Duodenal mucosa (tissue), 2 donors: ENCODE data around the gene DOCK6.
"Not testable (repeated sequence)": the region's sequence is repeated elsewhere in the genome, so short reads cannot be mapped to it uniquely, and the experiment has no call there.

Experiments used
- H3K27ac ChIP-seq: one replicate; pipeline ENCODE4 v1.7.0; 2013; ENCODE audit warnings: low read depth, low read length
- H3K27me3 ChIP-seq, 2 donors: one replicate each; pipeline ENCODE4 v1.7.0; 2013; ENCODE audit warnings: low read length in 2 of 2, control low read depth in 1 of 2; ENCODE audit not compliant: insufficient read depth in 2 of 2, control insufficient read depth in 1 of 2
- H3K36me3 ChIP-seq, 2 donors: one replicate each; pipeline ENCODE4 v1.7.0; 2013; ENCODE audit warnings: low read length in 2 of 2, control low read depth in 1 of 2; ENCODE audit not compliant: insufficient read depth in 2 of 2, control insufficient read depth in 1 of 2
- H3K4me1 ChIP-seq, 2 donors: one replicate each; pipeline ENCODE4 v1.7.0; 2013; ENCODE audit warnings: low read length in 2 of 2, control low read depth in 1 of 2; ENCODE audit not compliant: insufficient read depth in 2 of 2, control insufficient read depth in 1 of 2
- H3K4me3 ChIP-seq, 2 donors: one replicate each; pipeline ENCODE4 v1.7.0; 2013; ENCODE audit warnings: low read length in 2 of 2, low read depth in 1 of 2
- H3K9ac ChIP-seq, 2 donors: one replicate each; pipeline ENCODE4 v1.7.0; 2013; ENCODE audit warnings: low read length in 2 of 2, low read depth in 1 of 2
- H3K9me3 ChIP-seq, 2 donors: one replicate each; pipeline ENCODE4 v1.7.0; 2013; ENCODE audit warnings: low read length in 2 of 2, control low read depth in 1 of 2; ENCODE audit not compliant: control insufficient read depth in 1 of 2

The DOCK6 gene

DNA sequence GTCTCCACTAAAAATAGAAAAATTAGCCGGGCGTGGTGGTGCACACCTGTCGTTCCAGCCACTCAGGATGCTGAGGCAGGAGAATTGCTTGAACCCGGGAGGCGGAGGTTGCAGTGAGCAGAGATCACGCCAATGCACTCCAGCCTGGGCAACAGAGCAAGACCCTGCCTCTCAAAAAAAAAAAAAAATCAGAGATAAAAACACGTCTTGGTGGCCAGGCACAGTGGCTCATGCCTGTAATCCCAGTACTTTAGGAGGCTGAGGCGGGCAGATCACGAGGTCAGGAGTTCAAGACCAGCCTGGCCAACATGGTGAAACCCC lies 83.2 kb downstream of the DOCK6 start:
- not testable (repeated sequence) for H3K27me3 ChIP-seq, H3K4me1 ChIP-seq, H3K4me3 ChIP-seq, H3K9me3 ChIP-seq, H3K9ac ChIP-seq, H3K27ac ChIP-seq
- peaks cover 0 to 34% of the 10 kb centered on the region in 2 donors for H3K36me3 ChIP-seq

GRCh38 chr19:11177592-11177991 lies 84.7 kb downstream of the DOCK6 start:
- Histone ChIP-seq H3K9me3 (no peaks in the 10 kb centered on the region), H3K27me3 (no peaks in the 10 kb centered on the region), H3K27ac (no peak overlapping the region), H3K4me1 (peaks cover 6 to 8% of the 10 kb centered on the region in 2 donors), H3K9ac (no peak overlapping the region), H3K36me3 (peaks cover 0 to 41% of the 10 kb centered on the region in 2 donors), H3K4me3 (no peak overlapping the region)

DNA sequence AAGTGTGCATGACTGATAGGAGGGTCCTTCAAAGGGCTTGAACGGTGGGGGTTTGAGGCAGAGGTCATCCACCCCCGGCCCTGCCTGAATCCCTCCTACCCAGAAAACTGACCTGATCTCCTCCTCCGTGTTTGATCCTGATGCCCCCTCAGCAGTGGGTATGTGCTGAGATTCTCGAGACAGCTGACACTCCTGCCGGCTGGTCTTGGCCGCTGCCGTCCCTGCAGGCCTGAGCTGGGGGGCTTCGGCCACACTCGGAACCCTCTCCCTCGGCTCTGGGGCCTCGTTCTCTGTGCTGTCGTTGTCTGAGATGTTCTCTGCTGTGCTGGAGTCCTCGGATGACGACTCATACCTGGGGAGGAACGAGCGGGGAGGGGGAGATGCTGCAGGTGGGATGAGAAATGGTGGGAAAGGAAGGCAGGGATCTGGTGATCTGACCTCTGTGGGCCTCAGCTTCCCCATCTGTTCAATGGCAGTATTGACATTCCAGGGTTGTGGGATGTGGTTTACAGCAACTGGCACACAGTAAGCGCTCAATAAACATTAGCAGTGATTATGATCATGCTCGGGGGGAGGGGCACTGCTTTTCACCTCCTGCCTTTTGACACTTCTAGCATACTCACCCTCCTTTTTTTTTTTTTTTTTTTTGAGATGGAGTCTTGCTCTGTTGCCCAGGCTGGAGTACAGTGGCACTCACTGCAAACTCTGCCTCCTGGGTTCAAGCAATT lies 85.7 kb downstream of the DOCK6 start:
- Histone ChIP-seq H3K9me3 (no peaks in the 10 kb centered on the region), H3K4me1 (peaks cover 6 to 8% of the 10 kb centered on the region in 2 donors), H3K9ac (no peak overlapping the region), H3K27me3 (no peaks in the 10 kb centered on the region), H3K27ac (no peak overlapping the region), H3K36me3 (peaks cover 0 to 45% of the 10 kb centered on the region in 2 donors), H3K4me3 (no peak overlapping the region)

DNA sequence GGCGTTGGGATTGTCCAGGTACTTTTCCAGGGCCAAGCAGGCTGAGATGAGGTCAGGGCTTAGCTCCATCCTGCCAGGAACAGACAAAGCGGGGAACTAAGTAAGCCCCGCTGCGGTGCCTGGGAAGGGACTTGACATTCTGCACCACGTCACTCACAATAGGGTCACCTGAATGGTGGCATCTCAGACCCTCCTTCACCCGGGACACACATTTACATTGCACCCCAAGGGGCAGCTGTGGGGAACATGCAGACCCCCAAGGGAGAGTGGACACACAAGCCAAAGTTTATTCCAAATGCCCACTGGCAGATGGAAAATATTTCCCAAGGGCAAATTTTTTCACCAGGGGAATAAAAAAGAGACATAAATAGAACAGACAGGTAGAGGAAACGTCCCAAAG lies 86.4 kb downstream of the DOCK6 start:
- Histone ChIP-seq H3K4me3 (no peak overlapping the region), H3K27ac (no peak overlapping the region), H3K36me3 (peaks cover 0 to 45% of the 10 kb centered on the region in 2 donors), H3K4me1 (peaks cover 6 to 8% of the 10 kb centered on the region in 2 donors), H3K27me3 (no peaks in the 10 kb centered on the region), H3K9ac (no peak overlapping the region), H3K9me3 (no peaks in the 10 kb centered on the region)

- H3K4me1 ChIP-seq, result peaks cover 0 to under 1% of the 10 kb centered on the region in 2 donors
- H3K36me3 ChIP-seq, result peaks cover 0 to 51% of the 10 kb centered on the region in 2 donors
- H3K9ac ChIP-seq, result no peak overlapping the region
- H3K9me3 ChIP-seq, result no peaks in the 10 kb centered on the region
- H3K27ac ChIP-seq, result no peak overlapping the region
- H3K27me3 ChIP-seq, result no peaks in the 10 kb centered on the region
- H3K4me3 ChIP-seq, result no peak overlapping the region
Observed at GRCh38 chr19:11174336-11174735, 88.0 kb downstream of the DOCK6 start.

GRCh38 chr19:11173516-11174155 lies 88.7 kb downstream of the DOCK6 start:
- Histone ChIP-seq H3K9me3 (no peaks in the 10 kb centered on the region), H3K36me3 (peaks cover 1 to 51% of the 10 kb centered on the region in 2 donors), H3K4me1 (no peaks in the 10 kb centered on the region), H3K9ac (no peak overlapping the region), H3K27me3 (no peaks in the 10 kb centered on the region), H3K27ac (no peak overlapping the region), H3K4me3 (no peak overlapping the region)

- Histone ChIP-seq H3K27ac (no peak overlapping the region), H3K9ac (no peak overlapping the region), H3K4me3 (no peak overlapping the region), H3K4me1 (no peaks in the 10 kb centered on the region), H3K36me3 (peaks cover 4 to 44% of the 10 kb centered on the region in 2 donors), H3K27me3 (no peaks in the 10 kb centered on the region), H3K9me3 (no peaks in the 10 kb centered on the region)
Observed at GRCh38 chr19:11172576-11172975, 89.7 kb downstream of the DOCK6 start.

DNA sequence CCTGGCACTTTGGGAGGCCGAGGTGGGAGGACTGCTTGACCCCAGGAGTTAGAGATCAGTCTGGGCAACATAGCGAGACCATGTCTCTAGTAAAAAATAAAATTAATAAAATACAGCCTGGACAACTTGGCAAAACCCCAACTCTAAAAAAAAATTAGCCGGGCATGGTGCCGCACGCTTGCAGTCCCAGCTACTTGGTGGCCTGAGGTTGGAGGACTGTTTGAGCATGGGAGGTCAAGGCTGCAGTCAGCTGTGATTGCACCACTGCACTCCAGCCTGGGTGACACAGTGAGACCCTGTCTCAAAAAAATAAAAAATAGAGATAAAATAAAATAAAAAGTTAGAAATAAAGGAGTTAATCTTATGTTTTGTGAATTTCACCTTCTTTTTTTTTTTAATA lies 91.2 kb downstream of the DOCK6 start:
- H3K4me3 ChIP-seq, result no peak overlapping the region
- H3K9me3 ChIP-seq, result no peaks in the 10 kb centered on the region
- H3K9ac ChIP-seq, result no peak overlapping the region
- no peaks in the 10 kb centered on the region for H3K27me3 ChIP-seq
- no peaks in the 10 kb centered on the region for H3K4me1 ChIP-seq
- H3K36me3 ChIP-seq, result peaks cover 4 to 37% of the 10 kb centered on the region in 2 donors
- H3K27ac ChIP-seq, result no peak overlapping the region

GRCh38 chr19:11169896-11170678 lies 92.2 kb downstream of the DOCK6 start:
- no peak overlapping the region for H3K4me3 ChIP-seq
- no peaks in the 10 kb centered on the region for H3K27me3 ChIP-seq
- no peaks in the 10 kb centered on the region for H3K9me3 ChIP-seq
- H3K4me1 ChIP-seq, result no peaks in the 10 kb centered on the region
- peaks cover 4 to 34% of the 10 kb centered on the region in 2 donors for H3K36me3 ChIP-seq
- H3K27ac ChIP-seq, result no peak overlapping the region
- H3K9ac ChIP-seq, result no peak overlapping the region

GRCh38 chr19:11168568-11168967 lies 93.8 kb downstream of the DOCK6 start:
- Histone ChIP-seq H3K36me3 (peaks cover 4 to 22% of the 10 kb centered on the region in 2 donors), H3K9ac (no peak overlapping the region), H3K4me3 (no peak overlapping the region), H3K27ac (no peak overlapping the region), H3K27me3 (no peaks in the 10 kb centered on the region), H3K4me1 (no peaks in the 10 kb centered on the region), H3K9me3 (no peaks in the 10 kb centered on the region)
